Astrocyte of the spinal cord (primary cell): Measurements from ENCODE around the gene KRTAP10-4.

Experiments used
- DNase-seq: peaks from one replicate; pipeline ENCODE4 v3.0.0; 2011; ENCODE audit warnings: low read depth, low spot score
- H3K4me3 ChIP-seq: 2 replicates; pipeline ENCODE4 v1.5.1; 2011; ENCODE audit warnings: low read depth, mild to moderate bottlenecking, low read length, moderate library complexity
- in situ Hi-C: cut with HindIII; loops from 2 replicates; pipeline ENCODE4 v1.10.0; 2017; ENCODE audit warnings: low sequenced_read_pairs
- TF ChIP-seq, protein P1 (sequence below): IDR thresholded peaks from 2 replicates; pipeline ENCODE4 v1.5.1; 2012; ENCODE audit warnings: low read depth, mild to moderate bottlenecking, low read length, inconsistent platforms

The KRTAP10-4 gene

DNA sequence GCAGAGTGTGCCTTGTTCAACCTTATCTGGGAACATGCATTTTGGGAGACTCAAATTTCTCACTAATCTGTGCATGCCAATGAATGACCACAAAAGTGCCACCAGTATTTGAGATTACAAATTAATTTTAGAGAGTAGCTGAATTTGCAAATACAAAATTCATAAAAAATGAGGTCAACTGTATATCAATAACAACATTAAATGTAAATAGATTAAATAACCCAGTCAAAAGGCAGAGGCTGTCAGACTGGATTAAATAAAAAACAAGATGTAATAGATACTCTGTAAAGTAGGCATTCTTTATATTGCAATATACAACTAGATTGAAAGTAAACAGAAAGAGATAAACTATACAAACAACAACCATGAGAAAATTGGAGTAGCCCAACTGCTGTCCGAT, 9.4 kb upstream of the KRTAP10-4 start:
- no peak for DNase-seq
- in situ Hi-C loops: no loop called here
- TF ChIP-seq, protein P1, sequence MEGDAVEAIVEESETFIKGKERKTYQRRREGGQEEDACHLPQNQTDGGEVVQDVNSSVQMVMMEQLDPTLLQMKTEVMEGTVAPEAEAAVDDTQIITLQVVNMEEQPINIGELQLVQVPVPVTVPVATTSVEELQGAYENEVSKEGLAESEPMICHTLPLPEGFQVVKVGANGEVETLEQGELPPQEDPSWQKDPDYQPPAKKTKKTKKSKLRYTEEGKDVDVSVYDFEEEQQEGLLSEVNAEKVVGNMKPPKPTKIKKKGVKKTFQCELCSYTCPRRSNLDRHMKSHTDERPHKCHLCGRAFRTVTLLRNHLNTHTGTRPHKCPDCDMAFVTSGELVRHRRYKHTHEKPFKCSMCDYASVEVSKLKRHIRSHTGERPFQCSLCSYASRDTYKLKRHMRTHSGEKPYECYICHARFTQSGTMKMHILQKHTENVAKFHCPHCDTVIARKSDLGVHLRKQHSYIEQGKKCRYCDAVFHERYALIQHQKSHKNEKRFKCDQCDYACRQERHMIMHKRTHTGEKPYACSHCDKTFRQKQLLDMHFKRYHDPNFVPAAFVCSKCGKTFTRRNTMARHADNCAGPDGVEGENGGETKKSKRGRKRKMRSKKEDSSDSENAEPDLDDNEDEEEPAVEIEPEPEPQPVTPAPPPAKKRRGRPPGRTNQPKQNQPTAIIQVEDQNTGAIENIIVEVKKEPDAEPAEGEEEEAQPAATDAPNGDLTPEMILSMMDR: no peak
- no peak overlapping the region for H3K4me3 ChIP-seq

DNA sequence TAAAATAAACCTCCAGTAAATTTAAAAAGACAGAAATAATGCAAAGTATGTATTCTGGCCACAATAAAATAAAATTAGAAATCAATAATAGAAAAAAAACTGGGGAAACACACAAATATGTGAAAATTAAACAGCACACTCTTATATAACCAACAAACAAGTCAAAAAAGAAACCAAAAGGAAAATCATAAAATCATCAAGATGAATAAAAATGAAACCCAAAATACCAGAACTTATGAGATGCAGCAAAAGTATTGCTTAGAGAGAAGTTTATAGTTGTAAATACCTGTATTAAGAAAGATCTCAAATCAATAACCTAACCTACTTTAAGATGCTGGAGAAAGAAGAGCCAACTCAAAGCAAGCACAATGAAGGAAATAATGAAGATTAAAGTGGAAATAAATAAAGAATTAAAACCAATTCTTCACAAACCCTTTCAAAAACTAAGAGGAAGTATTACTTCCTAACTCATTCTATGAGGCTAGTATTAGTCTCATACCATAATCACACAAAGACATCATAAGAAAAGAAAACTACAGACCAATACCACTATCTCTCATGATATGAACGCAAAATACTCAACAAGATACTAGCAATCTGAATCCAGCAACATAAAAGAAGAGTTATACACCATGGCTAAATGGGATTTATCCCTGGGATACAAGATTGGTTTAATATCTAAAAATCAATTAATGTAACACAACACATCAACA, 8.5 kb upstream of the KRTAP10-4 start:
- in situ Hi-C loops: no loop called here
- TF ChIP-seq, protein P1: no peak
- H3K4me3 ChIP-seq: no peak overlapping the region
- DNase-seq: no peak

DNA sequence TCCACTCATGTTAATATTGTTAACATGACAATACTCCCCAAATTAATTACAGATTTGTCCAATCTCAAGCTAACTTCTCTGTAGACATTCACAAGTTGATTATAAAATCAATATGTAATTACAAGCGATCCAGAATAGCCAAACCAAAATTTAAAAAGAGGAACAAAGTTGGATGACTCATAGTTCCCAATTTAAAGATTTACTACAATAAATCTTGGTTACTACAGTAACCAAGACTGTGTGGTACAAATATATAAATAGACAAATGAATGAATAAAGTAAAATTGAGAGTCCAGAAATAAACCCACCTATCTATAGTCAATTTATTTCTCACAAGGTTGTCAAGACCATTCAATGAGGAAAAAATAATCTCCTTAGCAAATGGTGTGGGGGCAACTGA, 7.1 kb upstream of the KRTAP10-4 start:
- in situ Hi-C loops: no loop called here
- TF ChIP-seq, protein P1: no peak
- H3K4me3 ChIP-seq: no peak overlapping the region
- DNase-seq: no peak

DNA sequence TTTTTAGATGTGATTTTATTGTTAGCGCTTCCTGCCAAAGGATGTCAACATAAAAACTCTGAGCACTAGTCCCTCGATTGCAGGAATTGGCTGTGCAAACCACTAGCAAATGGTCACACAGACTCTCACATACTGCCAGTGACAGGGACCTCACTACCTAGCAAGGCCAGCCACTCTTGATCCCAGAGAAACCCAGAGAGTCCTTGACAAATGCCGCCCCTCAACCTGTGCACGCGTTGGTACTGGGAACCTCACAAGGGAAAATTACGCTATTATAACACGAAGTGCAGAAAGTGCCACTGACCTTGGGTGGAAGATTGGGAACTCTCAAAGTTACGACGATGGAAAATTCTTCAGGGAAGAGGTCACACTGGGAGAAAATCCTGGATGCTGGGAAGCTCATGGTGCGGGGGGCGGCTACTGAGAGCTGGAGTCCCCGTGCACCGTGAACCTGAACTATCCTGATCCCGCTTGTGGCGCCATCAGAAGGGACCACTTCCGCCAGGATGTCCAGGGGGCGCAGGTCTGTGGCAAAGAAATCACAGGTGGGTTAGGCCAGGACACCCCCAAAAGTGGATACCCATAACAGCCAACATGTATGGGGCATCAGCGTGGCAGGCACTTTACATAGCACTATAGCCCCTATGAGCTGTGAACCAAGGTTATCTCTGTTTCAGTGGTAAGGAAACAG, 5.9 kb upstream of the KRTAP10-4 start:
- in situ Hi-C loops: no loop called here
- no peak overlapping the region for H3K4me3 ChIP-seq
- no peak for DNase-seq
- TF ChIP-seq, protein P1: no peak

DNA sequence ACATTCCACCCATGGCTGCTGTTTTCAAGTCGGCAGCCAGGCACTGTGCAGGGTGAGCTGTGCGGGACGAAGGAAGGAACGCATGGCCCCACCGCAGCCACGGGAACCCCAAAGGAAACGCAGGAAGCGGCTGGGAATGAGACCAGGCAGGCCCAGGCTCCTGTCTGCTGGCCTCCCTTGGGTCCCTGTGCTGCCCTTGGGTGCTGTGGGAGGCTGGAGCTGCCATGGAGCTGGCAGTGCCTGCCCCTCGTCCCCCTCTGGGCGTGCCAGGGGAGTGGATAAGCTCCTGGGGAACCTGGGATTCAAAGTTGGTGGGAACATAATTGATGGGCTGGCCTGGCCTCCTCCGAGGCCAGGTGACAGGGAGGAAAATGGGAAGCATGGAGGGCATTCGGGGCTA, 5.3 kb upstream of the KRTAP10-4 start:
- no peak overlapping the region for H3K4me3 ChIP-seq
- in situ Hi-C loops: no loop called here
- TF ChIP-seq, protein P1: no peak
- no peak for DNase-seq

DNA sequence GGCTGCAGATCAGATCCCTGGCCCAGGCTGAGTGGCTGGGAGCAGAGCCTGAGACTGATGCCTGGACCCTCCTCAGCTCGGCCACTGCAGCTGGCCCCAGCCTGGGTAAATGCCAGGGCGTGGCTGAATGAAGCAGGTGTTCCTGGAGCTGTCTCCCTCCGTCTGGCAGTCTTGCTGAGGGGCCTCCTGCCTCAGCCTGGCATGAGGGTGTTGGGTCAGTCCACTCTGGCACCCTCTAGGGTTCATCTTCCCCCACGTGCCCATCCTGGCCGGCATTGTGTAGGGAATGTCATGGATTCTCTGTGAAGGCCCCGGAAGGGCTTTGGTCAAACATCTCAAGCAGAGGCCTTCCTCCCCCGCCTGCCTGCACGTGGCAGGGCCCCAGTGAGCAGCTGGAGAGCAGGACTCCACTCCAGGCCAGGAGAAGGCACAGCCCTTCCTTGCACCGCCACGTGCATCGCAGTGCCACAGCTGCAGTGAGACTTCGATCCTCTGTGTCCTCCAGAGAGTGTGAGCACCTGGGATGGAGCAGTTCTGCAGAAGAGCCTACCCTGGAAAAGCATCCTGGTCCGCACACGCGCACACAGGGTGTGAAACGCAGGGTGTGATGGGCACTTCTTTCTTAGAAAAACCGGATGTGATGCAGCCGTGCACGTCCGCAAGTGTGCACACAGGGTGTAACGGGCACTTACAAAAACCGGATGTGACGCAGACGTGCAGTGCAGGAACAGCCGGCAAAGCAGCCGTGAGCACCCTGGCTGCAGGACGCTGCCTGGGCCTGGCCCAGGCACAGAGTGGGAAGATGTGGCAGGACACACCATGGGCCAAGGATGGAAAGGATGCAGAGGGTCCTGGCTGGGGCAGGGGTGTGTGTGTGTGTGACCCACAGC, 4.6 kb upstream of the KRTAP10-4 start:
- H3K4me3 ChIP-seq: no peak overlapping the region
- in situ Hi-C loops: no loop called here
- TF ChIP-seq, protein P1: no peak
- DNase-seq: no peak
